Fibroblast of villous mesenchyme (primary cell): ENCODE results near the gene HOXD13. TPM values are rescaled to one million over a fixed set of nuclear protein-coding genes. Genes with fewer than 3 reads are reported as not detected.

Experiments
- DNase-seq: peaks from one replicate; pipeline ENCODE4 v3.0.0-alpha.2; 2010; ENCODE audit warnings: low read depth
- H3K4me3 ChIP-seq: 2 replicates; pipeline ENCODE4 v1.5.1; 2011; ENCODE audit warnings: low read depth, mild to moderate bottlenecking, low read length
- CTCF ChIP-seq: IDR thresholded peaks from 2 replicates; pipeline ENCODE4 v1.5.1; 2012; ENCODE audit warnings: low read depth, mild to moderate bottlenecking, low read length; ENCODE audit not compliant: insufficient read depth
- total RNA-seq: library from RNA; depleted of rRNA; stranded (reverse); fragments of >200 nt; gene quantifications from 2 replicates; pipeline ENCODE4 v1.2.3, GENCODE V29; 2012

HOXD13 gene
- total RNA-seq, 1 donor, result 0.43 TPM

GRCh38 chr2:176076796-176077195 is 15.7 kb upstream of the HOXD13 start:
- TF ChIP-seq CTCF, result no peak
- DNase-seq, result no peak
- no peak overlapping the region for H3K4me3 ChIP-seq

- H3K4me3 ChIP-seq, result no peak overlapping the region
These were observed 13.8 kb upstream of the HOXD13 start for GRCh38 chr2:176078541-176079284.

GRCh38 chr2:176079285-176079830 is 13.2 kb upstream of the HOXD13 start:
- no peak overlapping the region for H3K4me3 ChIP-seq
- no peak for TF ChIP-seq CTCF
- DNase-seq, result no peak

More at GRCh38 chr2:176078541-176079284, 13.8 kb upstream of the HOXD13 start:
- TF ChIP-seq CTCF, result no peak
- no peak for DNase-seq

- TF ChIP-seq CTCF, result peak; percentile 65
- H3K4me3 ChIP-seq, result no peak overlapping the region
- DNase-seq, result peak; percentile 28
These were observed 12.5 kb upstream of the HOXD13 start for GRCh38 chr2:176079831-176080539.

- DNase-seq, result no peak
- no peak overlapping the region for H3K4me3 ChIP-seq
- no peak for TF ChIP-seq CTCF
These were observed 11.8 kb upstream of the HOXD13 start for GRCh38 chr2:176080540-176081375.

GRCh38 chr2:176081376-176081836 is 11.1 kb upstream of the HOXD13 start:
- DNase-seq, result no peak
- TF ChIP-seq CTCF, result no peak

More at GRCh38 chr2:176081376-176081836, 11.1 kb upstream of the HOXD13 start:
- no peak overlapping the region for H3K4me3 ChIP-seq
